H9 (cell line): Measurements from ENCODE around the gene DKK3. TPM values are rescaled to one million over a fixed set of nuclear protein-coding genes. Genes with fewer than 3 reads are reported as not detected.

Experiments used
- DNase-seq: peaks from one replicate; pipeline ENCODE4 v3.0.0-alpha.2; 2017
- H2AFZ ChIP-seq: one replicate; pipeline ENCODE4 v1.6.1; 2013; ENCODE audit warnings: mild to moderate bottlenecking, low read length, control low read depth, moderate library complexity
- H2AK5ac ChIP-seq: 2 replicates; pipeline ENCODE4 v1.6.1; 2013; ENCODE audit warnings: low read length, control low read depth, mixed read lengths; ENCODE audit not compliant: insufficient read length
- H2BK120ac ChIP-seq: one replicate; pipeline ENCODE4 v1.6.1; 2013; ENCODE audit warnings: low read depth, mild to moderate bottlenecking, low read length, control low read depth, inconsistent platforms; ENCODE audit not compliant: poor library complexity, severe bottlenecking
- H2BK12ac ChIP-seq: 2 replicates; pipeline ENCODE4 v1.6.1; 2013; ENCODE audit warnings: low read length, control low read depth, mixed read lengths, low read depth; ENCODE audit not compliant: insufficient read length
- H2BK15ac ChIP-seq: 2 replicates; pipeline ENCODE4 v1.6.1; 2013; ENCODE audit warnings: low read depth, low read length, control low read depth
- H2BK20ac ChIP-seq: one replicate; pipeline ENCODE4 v1.6.1; 2013; ENCODE audit warnings: low read depth, mild to moderate bottlenecking, low read length, control low read depth, inconsistent platforms; ENCODE audit not compliant: poor library complexity, severe bottlenecking
- H2BK5ac ChIP-seq: 2 replicates; pipeline ENCODE4 v1.6.1; 2013; ENCODE audit warnings: low read length, control low read depth, mixed read lengths; ENCODE audit not compliant: insufficient read length
- H3K14ac ChIP-seq: 2 replicates; pipeline ENCODE4 v1.6.1; 2013; ENCODE audit warnings: low read length, control low read depth; ENCODE audit not compliant: insufficient read depth
- H3K18ac ChIP-seq: 2 replicates; pipeline ENCODE4 v1.6.1; 2013; ENCODE audit warnings: low read depth, mild to moderate bottlenecking, mixed read lengths, low read length, control low read depth; ENCODE audit not compliant: insufficient read length
- H3K23ac ChIP-seq: 2 replicates; pipeline ENCODE4 v1.6.1; 2013; ENCODE audit warnings: low read length, control low read depth, mixed read lengths, low read depth; ENCODE audit not compliant: insufficient read length
- H3K23me2 ChIP-seq: 2 replicates; pipeline ENCODE4 v1.6.1; 2013; ENCODE audit warnings: low read depth, mild to moderate bottlenecking, mixed read lengths, low read length, control low read depth; ENCODE audit not compliant: insufficient read length, poor library complexity, severe bottlenecking
- H3K27ac ChIP-seq: 2 replicates; pipeline ENCODE4 v1.5.1; 2013; ENCODE audit warnings: low read length, control low read depth, mixed read lengths, low read depth; ENCODE audit not compliant: insufficient read length
- H3K27me3 ChIP-seq: 2 replicates; pipeline ENCODE4 v1.6.1; 2013; ENCODE audit warnings: low read length, control low read depth, inconsistent platforms; ENCODE audit not compliant: insufficient read depth
- H3K4ac ChIP-seq: 2 replicates; pipeline ENCODE4 v1.6.1; 2013; ENCODE audit warnings: low read depth, mild to moderate bottlenecking, control low read depth, inconsistent platforms, low read length, moderate library complexity
- H3K4me1 ChIP-seq: 2 replicates; pipeline ENCODE4 v1.6.1; 2013; ENCODE audit warnings: low read length, control low read depth, inconsistent platforms; ENCODE audit not compliant: insufficient read depth
- H3K4me2 ChIP-seq: 2 replicates; pipeline ENCODE4 v1.6.1; 2013; ENCODE audit warnings: low read length, control low read depth, mixed read lengths; ENCODE audit not compliant: insufficient read length, insufficient read depth
- H3K56ac ChIP-seq: 2 replicates; pipeline ENCODE4 v1.6.1; 2013; ENCODE audit warnings: low read depth, mild to moderate bottlenecking, mixed read lengths, low read length, control low read depth; ENCODE audit not compliant: insufficient read length
- H3K79me1 ChIP-seq: 2 replicates; pipeline ENCODE4 v1.6.1; 2013; ENCODE audit warnings: low read depth, mild to moderate bottlenecking, moderate library complexity, low read length, control low read depth, inconsistent platforms; ENCODE audit not compliant: insufficient read depth, poor library complexity, severe bottlenecking
- H3K79me2 ChIP-seq: 2 replicates; pipeline ENCODE4 v1.6.1; 2013; ENCODE audit warnings: low read length, control low read depth, inconsistent platforms; ENCODE audit not compliant: insufficient read depth
- H3K9ac ChIP-seq: 2 replicates; pipeline ENCODE4 v1.6.1; 2013; ENCODE audit warnings: low read length, control low read depth, mixed read lengths; ENCODE audit not compliant: insufficient read length; ENCODE audit errors: extremely low read depth
- H3K9me3 ChIP-seq: one replicate; pipeline ENCODE4 v1.6.1; 2013; ENCODE audit warnings: low read depth, low read length, inconsistent platforms; ENCODE audit not compliant: control insufficient read depth
- H3T11ph ChIP-seq: one replicate; pipeline ENCODE4 v1.6.1; 2013; ENCODE audit warnings: mild to moderate bottlenecking, low read length, control low read depth, inconsistent platforms
- H4K20me1 ChIP-seq: one replicate; pipeline ENCODE4 v1.6.1; 2013; ENCODE audit not compliant: control insufficient read depth, insufficient read length, insufficient read depth
- H4K5ac ChIP-seq: 2 replicates; pipeline ENCODE4 v1.6.1; 2013; ENCODE audit warnings: low read depth, mild to moderate bottlenecking, mixed read lengths, low read length, control low read depth; ENCODE audit not compliant: insufficient read length
- H4K8ac ChIP-seq: replicated peaks from 2 replicates; pipeline ENCODE4 v1.6.1; 2013; ENCODE audit warnings: low read length, control low read depth, mixed read lengths, low read depth; ENCODE audit not compliant: insufficient read length
- H4K91ac ChIP-seq: 2 replicates; pipeline ENCODE4 v1.6.1; 2013; ENCODE audit warnings: low read depth, mild to moderate bottlenecking, moderate library complexity, mixed read lengths, low read length, control low read depth; ENCODE audit not compliant: insufficient read length
- H3K27ac Mint-ChIP-seq, 3 experiments: 2 replicates in 2 of 3; 3 replicates in 1 of 3; pipeline ENCODE4 v1.8.0; 2020 to 2021; ENCODE audit warnings: mixed read lengths in 3 of 3, mild to moderate bottlenecking in 1 of 3, moderate library complexity in 1 of 3
- H3K27me3 Mint-ChIP-seq: 2 replicates; pipeline ENCODE4 v1.8.0; 2021; ENCODE audit warnings: low read depth, mild to moderate bottlenecking, moderate library complexity, mixed read lengths
- H3K36me3 Mint-ChIP-seq, 3 experiments: 2 replicates in 2 of 3; 3 replicates in 1 of 3; pipeline ENCODE4 v1.8.0; 2020 to 2021; ENCODE audit warnings: low read depth in 3 of 3, mixed read lengths in 3 of 3; ENCODE audit not compliant: insufficient read depth in 1 of 3
- H3K4me1 Mint-ChIP-seq, 2 experiments: 2 replicates each; pipeline ENCODE4 v1.8.0; 2020; ENCODE audit warnings: mixed read lengths in 2 of 2
- H3K4me3 Mint-ChIP-seq, 2 experiments: 2 replicates in 1 of 2; 3 replicates in 1 of 2; pipeline ENCODE4 v1.8.0; 2020 to 2021; ENCODE audit warnings: mild to moderate bottlenecking in 2 of 2, mixed read lengths in 2 of 2, moderate library complexity in 1 of 2
- H3K9me3 Mint-ChIP-seq, 2 experiments: 2 replicates in 1 of 2; 3 replicates in 1 of 2; pipeline ENCODE4 v1.8.0; 2020; ENCODE audit warnings: mild to moderate bottlenecking in 2 of 2, mixed read lengths in 2 of 2, moderate library complexity in 1 of 2
- WGBS: extraction: QIAGEN DNeasy Blood & Tissue Kit; methylation state at CpG from one replicate; pipeline ENCODE4 v1.1.7; 2013; ENCODE audit warnings: missing lambda C conversion rate, low lambda C conversion rate, mixed read lengths; ENCODE audit not compliant: insufficient read length; ENCODE audit errors: extremely low coverage; 5-methylcytosine and 5-hydroxymethylcytosine counted together
- total RNA-seq: library from RNA; stranded (reverse); gene quantifications from 2 replicates; pipeline ENCODE4 v1.2.1, GENCODE V29; 2021
- TF ChIP-seq, protein P1 (sequence below): fragments of 200-600 bp; sonication (generic); conservative IDR thresholded peaks from 3 replicates; pipeline ENCODE4 v1.8.0; 2021; ENCODE audit warnings: antibody characterized with exemption, mild to moderate bottlenecking

The DKK3 gene
- total RNA-seq, 1 experiment from 2014 or later = 17.1 TPM

DNA sequence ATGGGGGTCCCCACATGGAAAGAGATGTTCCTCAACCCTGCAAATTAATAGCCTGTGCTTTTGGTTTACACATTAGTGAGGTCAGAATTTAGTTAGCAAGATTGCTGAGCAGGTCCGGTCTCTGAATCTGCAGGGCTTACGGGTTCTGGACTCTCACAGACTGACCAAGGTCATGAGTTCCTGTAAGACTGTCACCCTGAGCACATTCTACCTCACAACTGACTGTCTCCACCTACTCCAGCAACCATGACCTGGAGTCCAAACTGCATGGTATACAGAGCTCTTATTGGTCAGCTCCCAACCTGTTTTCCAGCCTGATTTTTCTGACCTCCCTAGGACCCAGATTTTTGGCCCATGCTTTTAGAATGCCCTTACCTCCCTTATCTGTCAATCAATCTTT lies 28.2 kb downstream of the DKK3 start:
- H3K79me1 ChIP-seq = no peaks in the 10 kb centered on the region
- no peak overlapping the region for H3K56ac ChIP-seq
- Mint-ChIP-seq H3K4me3 (no peak overlapping the region), H3K27ac (0 out of 7 replicates have a peak overlapping the region, but pooled peaks of 1 of the 3 experiments have one; percentile 60), H3K9me3 (peaks cover 0 to 2% of the 10 kb centered on the region in 2 experiments; a peak in 1 of 5 replicates), H3K27me3 (no peaks in the 10 kb centered on the region; the same call in 1 of the 2 replicates), H3K4me1 (peaks cover 22 to 23% of the 10 kb centered on the region in 2 experiments), H3K36me3 (peaks cover 0 to 2% (median 0%) of the 10 kb centered on the region in 3 experiments; a peak in 3 of 7 replicates)
- H3K23me2 ChIP-seq = no peaks in the 10 kb centered on the region
- H2BK15ac ChIP-seq = no peak overlapping the region
- H3K4me1 ChIP-seq = no peaks in the 10 kb centered on the region
- H3K27ac ChIP-seq = no peak overlapping the region
- H2BK120ac ChIP-seq = no peak overlapping the region
- H3K9me3 ChIP-seq = no peaks in the 10 kb centered on the region
- no peak overlapping the region for H3K4ac ChIP-seq
- H2AFZ ChIP-seq = no peak overlapping the region
- H3K9ac ChIP-seq = no peak overlapping the region
- H3T11ph ChIP-seq = no peak overlapping the region
- no peaks in the 10 kb centered on the region for H3K79me2 ChIP-seq
- no peaks in the 10 kb centered on the region for H3K27me3 ChIP-seq
- H4K5ac ChIP-seq = no peak overlapping the region
- H4K20me1 ChIP-seq = no peaks in the 10 kb centered on the region
- DNase-seq = no peak
- H2BK12ac ChIP-seq = no peak overlapping the region
- H3K18ac ChIP-seq = no peak overlapping the region
- WGBS = no CpG with 5 or more reads among the region's 2 CpGs
- TF ChIP-seq, protein P1, sequence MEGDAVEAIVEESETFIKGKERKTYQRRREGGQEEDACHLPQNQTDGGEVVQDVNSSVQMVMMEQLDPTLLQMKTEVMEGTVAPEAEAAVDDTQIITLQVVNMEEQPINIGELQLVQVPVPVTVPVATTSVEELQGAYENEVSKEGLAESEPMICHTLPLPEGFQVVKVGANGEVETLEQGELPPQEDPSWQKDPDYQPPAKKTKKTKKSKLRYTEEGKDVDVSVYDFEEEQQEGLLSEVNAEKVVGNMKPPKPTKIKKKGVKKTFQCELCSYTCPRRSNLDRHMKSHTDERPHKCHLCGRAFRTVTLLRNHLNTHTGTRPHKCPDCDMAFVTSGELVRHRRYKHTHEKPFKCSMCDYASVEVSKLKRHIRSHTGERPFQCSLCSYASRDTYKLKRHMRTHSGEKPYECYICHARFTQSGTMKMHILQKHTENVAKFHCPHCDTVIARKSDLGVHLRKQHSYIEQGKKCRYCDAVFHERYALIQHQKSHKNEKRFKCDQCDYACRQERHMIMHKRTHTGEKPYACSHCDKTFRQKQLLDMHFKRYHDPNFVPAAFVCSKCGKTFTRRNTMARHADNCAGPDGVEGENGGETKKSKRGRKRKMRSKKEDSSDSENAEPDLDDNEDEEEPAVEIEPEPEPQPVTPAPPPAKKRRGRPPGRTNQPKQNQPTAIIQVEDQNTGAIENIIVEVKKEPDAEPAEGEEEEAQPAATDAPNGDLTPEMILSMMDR = no peak
- no peak overlapping the region for H3K23ac ChIP-seq
- no peak overlapping the region for H3K14ac ChIP-seq
- no peak overlapping the region for H2BK20ac ChIP-seq
- no peak overlapping the region for H2BK5ac ChIP-seq
- no peak overlapping the region for H4K91ac ChIP-seq
- no peak overlapping the region for H3K4me2 ChIP-seq
- no peak overlapping the region for H4K8ac ChIP-seq
- H2AK5ac ChIP-seq = no peak overlapping the region
